SJSA1 (cell line): ENCODE data around the gene TMEM45B. TPM values are rescaled to one million over a fixed set of nuclear protein-coding genes. Genes with fewer than 3 reads are reported as not detected.
"Not testable (repeated sequence)": the region's sequence is repeated elsewhere in the genome, so short reads cannot be mapped to it uniquely, and the experiment has no call there.

Experiments
- DNase-seq, 2 experiments: peaks; one replicate each; pipeline ENCODE4 v3.0.0-alpha.2; 2015 to 2020; ENCODE audit warnings: low spot score in 2 of 2, low read depth in 1 of 2
- H3K27ac ChIP-seq: fragments of 250-450 bp; sonication (Bioruptor Pico); 2 replicates; pipeline ENCODE4 v1.5.1; 2020; ENCODE audit warnings: mild to moderate bottlenecking, moderate library complexity
- H3K27me3 ChIP-seq: fragments of 250-450 bp; sonication (Bioruptor Pico); replicated peaks from 2 replicates; pipeline ENCODE4 v1.5.1; 2020; ENCODE audit warnings: mild to moderate bottlenecking, moderate library complexity
- H3K36me3 ChIP-seq: fragments of 250-450 bp; sonication (Bioruptor Pico); 2 replicates; pipeline ENCODE4 v1.5.1; 2020; ENCODE audit warnings: mild to moderate bottlenecking
- H3K4me1 ChIP-seq: fragments of 250-450 bp; sonication (Bioruptor Pico); replicated peaks from 2 replicates; pipeline ENCODE4 v1.6.1; 2021; ENCODE audit warnings: mild to moderate bottlenecking
- H3K4me3 ChIP-seq: fragments of 250-450 bp; sonication (Bioruptor Pico); 2 replicates; pipeline ENCODE4 v1.5.1; 2020; ENCODE audit warnings: mild to moderate bottlenecking
- H3K9me3 ChIP-seq: fragments of 250-450 bp; sonication (Bioruptor Pico); replicated peaks from 2 replicates; pipeline ENCODE4 v1.5.1; 2020; ENCODE audit warnings: mild to moderate bottlenecking
- total RNA-seq: library from RNA; depleted of rRNA; stranded (reverse); fragments of >200 nt; shearing (Covaris generic); gene quantifications from 2 replicates; pipeline ENCODE4 v1.2.3, GENCODE V29; 2014

TMEM45B gene
- total RNA-seq, 1 experiment from 2014 or later = not detected

GRCh38 chr11:129791515-129791914, 24.1 kb upstream of the TMEM45B start:
- H3K4me3 ChIP-seq = no peak overlapping the region
- H3K4me1 ChIP-seq = no peaks in the 10 kb centered on the region
- H3K36me3 ChIP-seq = no peaks in the 10 kb centered on the region
- H3K27me3 ChIP-seq = no peaks in the 10 kb centered on the region
- no peak overlapping the region for H3K27ac ChIP-seq
- no peaks in the 10 kb centered on the region for H3K9me3 ChIP-seq
- DNase-seq = no peak

DNA sequence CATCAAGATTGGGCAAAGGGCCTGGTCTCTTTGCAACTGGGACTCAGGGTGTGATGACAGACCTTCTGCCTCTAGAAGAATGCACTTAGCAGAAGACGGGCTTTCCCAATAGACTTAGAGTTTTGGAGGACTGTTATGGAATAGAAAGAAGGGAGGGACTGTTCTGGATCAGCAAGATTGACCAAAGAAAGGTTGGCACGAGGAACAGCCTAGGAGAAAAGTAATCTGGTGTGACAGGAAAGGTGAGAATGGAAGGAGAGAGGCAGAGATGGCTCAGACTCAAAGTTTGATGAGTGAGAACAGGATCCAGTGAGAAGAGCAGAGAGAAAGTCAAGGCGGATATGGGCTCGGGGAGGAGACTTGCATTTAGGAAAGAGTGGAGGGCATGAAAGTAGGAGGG, 23.0 kb upstream of the TMEM45B start:
- H3K27ac ChIP-seq = no peak overlapping the region
- no peak for DNase-seq
- H3K4me1 ChIP-seq = no peaks in the 10 kb centered on the region
- no peaks in the 10 kb centered on the region for H3K27me3 ChIP-seq
- no peaks in the 10 kb centered on the region for H3K9me3 ChIP-seq
- H3K4me3 ChIP-seq = no peak overlapping the region
- H3K36me3 ChIP-seq = no peaks in the 10 kb centered on the region

DNA sequence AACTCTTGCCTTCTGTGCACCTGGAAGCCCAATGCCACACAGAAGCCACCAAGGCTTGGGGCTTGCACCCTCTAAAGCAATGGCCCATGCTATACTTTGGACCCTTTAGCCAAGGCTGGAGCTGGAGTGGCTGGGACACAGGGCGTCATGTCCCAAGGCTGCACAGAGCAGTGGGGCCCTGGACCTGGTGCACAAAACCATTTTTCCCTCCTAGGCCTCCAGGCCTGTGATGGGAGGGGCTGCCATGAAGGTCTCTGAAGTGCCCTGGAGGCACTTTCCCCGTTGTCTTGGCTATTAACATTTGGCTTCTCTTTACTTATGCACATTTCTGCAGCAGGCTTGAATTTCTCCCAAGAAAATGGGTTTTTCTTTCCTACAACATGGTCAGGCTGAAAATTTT, 20.6 kb upstream of the TMEM45B start:
- Histone ChIP-seq H3K36me3 (no peaks in the 10 kb centered on the region), H3K27me3 (no peaks in the 10 kb centered on the region), H3K4me1 (no peaks in the 10 kb centered on the region), H3K27ac (no peak overlapping the region), H3K4me3 (no peak overlapping the region), H3K9me3 (no peaks in the 10 kb centered on the region)
- DNase-seq = no peak

- no peaks in the 10 kb centered on the region for H3K4me1 ChIP-seq
These were observed 17.4 kb upstream of the TMEM45B start for GRCh38 chr11:129798212-129798611.

GRCh38 chr11:129800162-129800561, 15.5 kb upstream of the TMEM45B start:
- H3K9me3 ChIP-seq, H3K27ac ChIP-seq, H3K4me3 ChIP-seq, DNase-seq, H3K27me3 ChIP-seq, H3K4me1 ChIP-seq, H3K36me3 ChIP-seq: not testable (repeated sequence)

More at GRCh38 chr11:129798212-129798611, 17.4 kb upstream of the TMEM45B start:
- H3K36me3 ChIP-seq = no peaks in the 10 kb centered on the region
- H3K9me3 ChIP-seq = no peaks in the 10 kb centered on the region
- DNase-seq = no peak
- no peak overlapping the region for H3K4me3 ChIP-seq
- no peaks in the 10 kb centered on the region for H3K27me3 ChIP-seq
- H3K27ac ChIP-seq = no peak overlapping the region

DNA sequence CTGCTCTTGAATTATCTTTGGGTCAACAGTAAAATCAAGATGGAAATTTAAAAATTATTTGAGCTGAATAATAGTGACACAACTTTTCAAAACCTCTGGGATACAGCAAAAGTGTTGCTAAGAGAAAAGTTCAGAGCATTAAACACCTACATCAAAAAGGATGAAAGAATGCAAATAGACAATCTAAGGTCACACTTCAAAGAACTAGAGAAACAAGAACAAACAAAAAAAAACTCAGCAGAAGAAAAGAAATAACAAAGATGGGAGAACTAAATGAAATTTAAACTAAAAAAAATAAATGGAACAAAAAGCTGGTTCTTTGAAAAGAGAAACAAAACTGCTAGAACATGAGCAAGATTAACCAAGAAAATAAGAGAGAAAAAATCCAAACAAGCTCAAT, 15.0 kb upstream of the TMEM45B start:
- Histone ChIP-seq H3K36me3 (no peaks in the 10 kb centered on the region), H3K4me3 (no peak overlapping the region), H3K27ac (no peak overlapping the region), H3K9me3 (no peaks in the 10 kb centered on the region), H3K4me1 (no peaks in the 10 kb centered on the region), H3K27me3 (no peaks in the 10 kb centered on the region; the same call in 1 of the 2 replicates)
- no peak for DNase-seq

- no peak overlapping the region for H3K4me3 ChIP-seq
- H3K27me3 ChIP-seq = no peaks in the 10 kb centered on the region; the same call in 1 of the 2 replicates
- H3K9me3 ChIP-seq = no peaks in the 10 kb centered on the region
- no peak overlapping the region for H3K27ac ChIP-seq
- no peaks in the 10 kb centered on the region for H3K4me1 ChIP-seq
- DNase-seq = no peak
- no peaks in the 10 kb centered on the region for H3K36me3 ChIP-seq
These were observed 12.1 kb upstream of the TMEM45B start for GRCh38 chr11:129803533-129803932.

DNA sequence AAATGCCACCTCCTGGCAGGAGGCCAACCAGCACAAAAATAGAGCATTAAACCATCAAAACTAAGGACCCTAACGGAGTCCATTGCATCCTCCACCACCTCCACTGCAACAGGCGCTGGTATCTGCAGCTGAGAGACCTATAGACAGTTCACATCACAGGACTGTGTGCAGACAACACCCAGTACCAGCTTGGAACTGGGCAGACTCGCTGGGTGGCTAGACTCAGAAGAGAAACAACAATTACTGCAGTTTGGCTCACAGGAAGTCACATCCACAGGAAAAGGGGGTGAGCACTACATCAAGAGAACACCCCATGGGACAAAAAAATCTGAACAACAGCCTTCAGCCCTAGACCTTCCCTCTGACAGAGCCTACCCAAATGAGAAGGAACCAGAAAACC, 11.6 kb upstream of the TMEM45B start:
- Histone ChIP-seq H3K9me3 (no peaks in the 10 kb centered on the region), H3K4me3 (no peak overlapping the region), H3K27me3 (no peaks in the 10 kb centered on the region; the same call in 1 of the 2 replicates), H3K4me1 (no peaks in the 10 kb centered on the region), H3K27ac (no peak overlapping the region), H3K36me3 (no peaks in the 10 kb centered on the region)
- no peak for DNase-seq

GRCh38 chr11:129808241-129808640, 7.4 kb upstream of the TMEM45B start:
- not testable (repeated sequence) for H3K36me3 ChIP-seq, H3K27me3 ChIP-seq, H3K9me3 ChIP-seq, H3K4me1 ChIP-seq, DNase-seq, H3K27ac ChIP-seq, H3K4me3 ChIP-seq

GRCh38 chr11:129813231-129813791, 2.3 kb upstream of the TMEM45B start:
- H3K36me3 ChIP-seq = no peaks in the 10 kb centered on the region
- H3K27ac ChIP-seq = no peak overlapping the region
- no peaks in the 10 kb centered on the region for H3K9me3 ChIP-seq
- H3K27me3 ChIP-seq = no peaks in the 10 kb centered on the region
- no peaks in the 10 kb centered on the region for H3K4me1 ChIP-seq
- H3K4me3 ChIP-seq = no peak overlapping the region
- DNase-seq = no peak

DNA sequence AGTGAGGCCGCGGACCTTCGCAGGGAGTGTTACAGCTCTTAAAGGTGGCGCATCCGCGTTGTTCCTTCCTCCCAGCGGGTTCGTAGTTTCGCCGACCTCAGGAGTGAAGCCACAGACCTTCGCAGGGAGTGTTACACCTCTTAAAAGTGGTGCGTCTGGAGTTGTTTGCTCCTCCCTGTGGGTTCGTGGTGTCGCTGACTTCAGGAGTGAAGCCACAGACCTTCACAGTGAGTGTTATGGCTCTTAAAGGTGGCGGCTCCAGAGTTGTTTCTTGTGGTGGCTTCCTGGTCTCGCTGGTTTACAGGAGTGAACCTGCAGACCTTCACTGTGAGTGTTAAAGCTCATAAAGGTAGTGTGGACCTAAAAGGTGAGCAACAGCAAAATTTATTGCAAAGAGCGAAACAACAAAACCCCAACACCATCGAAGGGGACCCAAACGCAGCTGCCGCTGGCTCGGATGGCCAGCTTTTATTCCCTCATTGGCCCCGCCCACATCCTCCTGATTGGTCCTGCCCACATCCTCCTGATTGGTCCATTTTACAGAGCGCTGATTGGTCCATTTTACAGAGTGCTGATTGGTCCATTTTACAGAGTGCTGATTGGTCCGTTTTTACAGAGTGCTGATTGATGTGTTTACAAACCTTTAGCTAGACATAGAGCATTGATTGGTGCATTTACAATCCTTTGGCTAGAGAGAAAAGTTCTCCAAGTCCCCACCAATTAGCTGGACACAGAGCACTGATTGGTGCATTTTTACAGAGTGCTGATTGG, 1.2 kb upstream of the TMEM45B start:
- H3K27ac ChIP-seq = no peak overlapping the region
- 0 out of 2 replicates have a peak, but pooled peaks cover 4% of the 10 kb centered on the region for H3K4me1 ChIP-seq
- no peak overlapping the region for H3K4me3 ChIP-seq
- H3K27me3 ChIP-seq = no peaks in the 10 kb centered on the region
- no peaks in the 10 kb centered on the region for H3K9me3 ChIP-seq
- H3K36me3 ChIP-seq = no peaks in the 10 kb centered on the region
- no peak for DNase-seq

GRCh38 chr11:129817534-129818051, 1.9 kb downstream of the TMEM45B start:
- Histone ChIP-seq H3K27me3 (no peaks in the 10 kb centered on the region), H3K36me3 (no peaks in the 10 kb centered on the region), H3K4me1 (0 out of 2 replicates have a peak, but pooled peaks cover 4% of the 10 kb centered on the region), H3K9me3 (no peaks in the 10 kb centered on the region), H3K27ac (no peak overlapping the region), H3K4me3 (no peak overlapping the region)
- no peak for DNase-seq

GRCh38 chr11:129818236-129818635, 2.6 kb downstream of the TMEM45B start:
- H3K27me3 ChIP-seq, H3K4me3 ChIP-seq, H3K36me3 ChIP-seq, H3K9me3 ChIP-seq, H3K27ac ChIP-seq, H3K4me1 ChIP-seq: not testable (repeated sequence)
- peak in 1 of 2 experiments; percentile 1 for DNase-seq

GRCh38 chr11:129819237-129819636, 3.6 kb downstream of the TMEM45B start:
- no peak for DNase-seq
- H3K4me1 ChIP-seq = 0 out of 2 replicates have a peak, but pooled peaks cover 4% of the 10 kb centered on the region
- H3K27me3 ChIP-seq = no peaks in the 10 kb centered on the region
- H3K27ac ChIP-seq = no peak overlapping the region
- H3K9me3 ChIP-seq = no peaks in the 10 kb centered on the region
- H3K4me3 ChIP-seq = no peak overlapping the region
- H3K36me3 ChIP-seq = no peaks in the 10 kb centered on the region
